ENCODE results near the gene ZNF763. TPM values are rescaled to one million over a fixed set of nuclear protein-coding genes. Genes with fewer than 3 reads are reported as not detected.

ZNF763 gene
- total RNA-seq, 2 experiments from 2014 or later = 2.5 to 2.9 TPM

GRCh38 chr19:11963566-11964355 lies 1.1 kb upstream of the ZNF763 start:
- DNase-seq (peak; percentile 57 to 86 (median 68)), ATAC-seq (ENCODE audit: poor library complexity) (peak; percentile 39)
- Histone ChIP-seq H3K27ac (ENCODE audit: low read depth in 1 of 2, low read length in 2 of 2) (peak overlapping the region in 1 of 2 donors; percentile 71), H3K27me3 (ENCODE audit: control insufficient read depth in 1 of 2, insufficient read depth in 2 of 2, low read length in 2 of 2) (no peaks in the 10 kb centered on the region), H3K4me1 (ENCODE audit: insufficient read depth, low read length) (peaks cover 28% of the 10 kb centered on the region), H3K9me3 (ENCODE audit: control insufficient read depth in 1 of 2, insufficient read depth in 1 of 2, low read length in 2 of 2) (peaks cover 0 to 5% of the 10 kb centered on the region in 2 experiments), H3K4me3 (ENCODE audit: low read length) (peak overlapping the region; percentile 67), H3K36me3 (ENCODE audit: insufficient read depth, low read length) (no peaks in the 10 kb centered on the region)
- Mint-ChIP-seq H3K27me3 (no peaks in the 10 kb centered on the region), H3K36me3 (ENCODE audit: low read depth) (peaks cover 21% of the 10 kb centered on the region), H3K4me3 (peak overlapping the region; percentile 95), H3K27ac (peak overlapping the region; percentile 88), H3K4me1 (ENCODE audit: low read depth) (peaks cover 27% of the 10 kb centered on the region), H3K9me3 (no peaks in the 10 kb centered on the region)
- ChIA-PET CTCF (interaction anchor here (0.5 to 4.1 kb wide), 15 partner anchors 12 to 1230 kb away, joined by 3 to 69 read pairs (median 4); partner anchors contain the start of genes ZNF20 and ZNF878), POLR2A (interaction anchor here (1.0 to 2.8 kb wide), 6 partner anchors 10 to 176 kb away, joined by 3 to 61 read pairs (median 5); partner anchors contain the start of genes ZNF20, ZNF491 and ZNF700)
- intact Hi-C loops (cut with DNase I, micrococcal nuclease) = loop anchor here (1.0 to 10.0 kb wide), 7 partner anchors 25 to 178 kb away; partner anchors contain the start of gene ZNF878 (in 1 of the 2)
- peak; percentile 82 for TF ChIP-seq CTCF (IDR thresholded peaks at IDR 0.05)

DNA sequence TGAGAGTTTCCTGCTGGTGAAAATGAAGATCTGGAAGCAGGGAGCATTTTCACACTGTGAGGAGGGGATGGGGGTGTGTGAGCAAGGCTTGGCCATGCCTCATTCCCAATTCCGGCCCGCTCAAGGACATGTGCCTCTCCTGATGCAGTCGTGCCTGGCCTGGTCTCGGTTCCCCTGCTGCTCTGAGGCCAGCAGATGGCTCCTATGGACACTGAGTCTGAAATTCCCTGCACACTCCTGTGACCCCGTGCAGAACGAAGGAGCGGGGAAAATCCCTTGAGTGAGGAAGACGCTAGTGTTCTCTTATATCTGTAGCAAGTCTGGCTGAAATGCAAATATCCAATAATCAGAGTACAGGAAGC lies 363 bp upstream of the ZNF763 start:
- peaks cover 0 to 5% of the 10 kb centered on the region in 2 experiments for H3K9me3 ChIP-seq (ENCODE audit: control insufficient read depth in 1 of 2, insufficient read depth in 1 of 2, low read length in 2 of 2)
- intact Hi-C loops (cut with DNase I, micrococcal nuclease) = loop anchor here (1.0 to 10.0 kb wide), 7 partner anchors 24 to 177 kb away; partner anchors contain the start of gene ZNF878 (in 1 of the 2)
- no peaks in the 10 kb centered on the region for H3K27me3 ChIP-seq (ENCODE audit: control insufficient read depth in 1 of 2, insufficient read depth in 2 of 2, low read length in 2 of 2)
- peak; percentile 11 for ATAC-seq (ENCODE audit: poor library complexity)
- H3K4me3 ChIP-seq (ENCODE audit: low read length) = peak overlapping the region; percentile 67
- TF ChIP-seq CTCF (IDR thresholded peaks at IDR 0.05) = no peak
- peak in 1 of 14 experiments; percentile 2 for DNase-seq
- peak overlapping the region; percentile 88 for H3K27ac Mint-ChIP-seq
- no peaks in the 10 kb centered on the region for H3K27me3 Mint-ChIP-seq
- H3K27ac ChIP-seq (ENCODE audit: low read depth in 1 of 2, low read length in 2 of 2) = peak overlapping the region; percentile 71 to 83
- ChIA-PET CTCF (interaction anchor here (0.6 to 4.1 kb wide), 11 partner anchors 21 to 299 kb away, joined by 3 to 69 read pairs (median 4); partner anchors contain the start of genes ZNF20 and ZNF878), POLR2A (interaction anchor here (0.8 to 2.8 kb wide), 9 partner anchors 11 to 827 kb away, joined by 3 to 61 read pairs (median 4); partner anchors contain the start of genes JUNB, ZNF136, ZNF20 and ZNF491)
- no peaks in the 10 kb centered on the region for H3K36me3 ChIP-seq (ENCODE audit: insufficient read depth, low read length)
- H3K36me3 Mint-ChIP-seq (ENCODE audit: low read depth) = peaks cover 19% of the 10 kb centered on the region
- peak overlapping the region; percentile 95 for H3K4me3 Mint-ChIP-seq
- no peaks in the 10 kb centered on the region for H3K9me3 Mint-ChIP-seq
- H3K4me1 ChIP-seq (ENCODE audit: insufficient read depth, low read length) = peaks cover 28% of the 10 kb centered on the region
- H3K4me1 Mint-ChIP-seq (ENCODE audit: low read depth) = peaks cover 27% of the 10 kb centered on the region

- ChIA-PET CTCF (no interaction called here), POLR2A (interaction anchor here (0.7 kb wide), 1 partner anchor 18 kb away, joined by 3 read pairs; no protein-coding TSS in a partner anchor)
- Mint-ChIP-seq H3K4me3 (no peak overlapping the region), H3K4me1 (ENCODE audit: low read depth) (peaks cover 12% of the 10 kb centered on the region), H3K36me3 (ENCODE audit: low read depth) (peaks cover 44% of the 10 kb centered on the region), H3K27ac (no peak overlapping the region), H3K27me3 (no peaks in the 10 kb centered on the region), H3K9me3 (peaks cover 2% of the 10 kb centered on the region)
- Histone ChIP-seq H3K9me3 (ENCODE audit: control insufficient read depth in 1 of 2, insufficient read depth in 1 of 2, low read length in 2 of 2) (peaks cover 0 to 9% of the 10 kb centered on the region in 2 experiments), H3K4me1 (ENCODE audit: insufficient read depth, low read length) (peaks cover 13% of the 10 kb centered on the region), H3K36me3 (ENCODE audit: insufficient read depth, low read length) (no peaks in the 10 kb centered on the region), H3K27ac (ENCODE audit: low read depth in 1 of 2, low read length in 2 of 2) (no peak overlapping the region), H3K4me3 (ENCODE audit: low read length) (no peak overlapping the region), H3K27me3 (ENCODE audit: control insufficient read depth in 1 of 2, insufficient read depth in 2 of 2, low read length in 2 of 2) (no peaks in the 10 kb centered on the region)
- intact Hi-C loops (cut with DNase I, micrococcal nuclease) = no loop called here
- no peak for TF ChIP-seq CTCF (IDR thresholded peaks at IDR 0.05)
- ATAC-seq (ENCODE audit: poor library complexity) (no peak), DNase-seq (no peak)
Observed at GRCh38 chr19:11970174-11970573, 5.3 kb downstream of the ZNF763 start.
